Right renal pelvis (tissue), 4 donors: ENCODE measurements around the gene ANKRD33B. TPM values are rescaled to one million over a fixed set of nuclear protein-coding genes. Genes with fewer than 3 reads are reported as not detected.
"Not testable (repeated sequence)": the region's sequence is repeated elsewhere in the genome, so short reads cannot be mapped to it uniquely, and the experiment has no call there.

Experiments
- DNase-seq, 4 donors: peaks; one replicate each; pipeline ENCODE4 v3.0.0-alpha.2; 2013; ENCODE audit warnings: low read depth in 4 of 4, low spot score in 3 of 4, missing footprints in 1 of 4
- polyA plus RNA-seq, 4 donors: library from polyadenylated mRNA; unstranded; fragments of 120-200 nt; gene quantifications; one replicate each; pipeline ENCODE4 v1.2.1, GENCODE V29; 2013; ENCODE audit not compliant: insufficient read length in 4 of 4

ANKRD33B gene
- polyA plus RNA-seq, 4 donors: 1.4 to 1.9 (median 1.8) TPM

DNA sequence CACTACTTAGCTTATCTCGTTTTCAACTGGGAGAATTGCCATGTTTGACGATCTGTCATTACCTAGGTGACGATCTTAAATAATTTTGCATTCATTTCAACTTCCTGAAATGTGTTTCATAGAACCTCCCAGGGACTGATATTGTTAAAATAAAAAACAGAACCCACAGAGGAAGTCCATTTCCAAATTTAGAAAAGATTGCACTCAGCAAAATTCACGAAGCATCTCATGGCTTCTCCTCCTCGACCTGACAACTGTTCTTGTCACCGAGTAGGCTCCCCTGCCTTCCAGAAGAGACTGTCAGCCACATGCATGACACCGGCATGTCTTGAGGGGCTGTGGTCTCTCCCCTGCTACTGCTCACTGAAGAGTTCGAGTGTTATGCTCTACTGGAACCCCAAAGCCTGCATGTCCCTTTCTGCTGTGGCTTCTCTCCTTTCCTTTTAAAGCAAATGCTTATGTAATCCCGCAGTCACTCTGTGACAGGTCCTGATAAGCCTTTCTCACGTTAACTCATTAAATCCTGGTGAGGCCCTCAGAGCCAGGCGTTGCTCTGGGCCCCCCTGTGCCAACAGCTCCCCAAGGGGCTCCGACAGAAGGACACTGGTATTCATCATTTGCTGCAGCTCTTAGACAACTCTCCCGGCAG lies 26.8 kb upstream of the ANKRD33B start:
- no peak for DNase-seq

DNA sequence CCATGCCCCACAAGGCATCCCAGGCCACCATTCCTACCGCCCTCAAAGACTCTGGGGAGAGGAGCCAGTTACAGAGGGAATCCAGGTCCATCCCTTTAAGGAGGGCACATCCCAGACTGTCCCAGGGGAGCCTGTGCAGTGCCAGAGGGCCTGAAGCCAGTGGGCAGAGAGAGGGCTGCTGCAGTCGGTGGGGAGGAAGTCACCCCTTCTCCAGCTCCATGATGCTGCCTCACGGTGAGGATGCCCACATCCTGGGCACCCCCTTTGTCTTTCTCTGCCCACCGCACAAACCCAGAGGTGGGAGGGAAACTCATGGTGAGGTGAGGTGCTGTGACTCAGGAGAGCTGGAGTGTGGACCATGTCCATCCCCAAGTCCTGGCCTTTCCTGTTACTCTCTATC lies 26.2 kb upstream of the ANKRD33B start:
- no peak for DNase-seq

DNA sequence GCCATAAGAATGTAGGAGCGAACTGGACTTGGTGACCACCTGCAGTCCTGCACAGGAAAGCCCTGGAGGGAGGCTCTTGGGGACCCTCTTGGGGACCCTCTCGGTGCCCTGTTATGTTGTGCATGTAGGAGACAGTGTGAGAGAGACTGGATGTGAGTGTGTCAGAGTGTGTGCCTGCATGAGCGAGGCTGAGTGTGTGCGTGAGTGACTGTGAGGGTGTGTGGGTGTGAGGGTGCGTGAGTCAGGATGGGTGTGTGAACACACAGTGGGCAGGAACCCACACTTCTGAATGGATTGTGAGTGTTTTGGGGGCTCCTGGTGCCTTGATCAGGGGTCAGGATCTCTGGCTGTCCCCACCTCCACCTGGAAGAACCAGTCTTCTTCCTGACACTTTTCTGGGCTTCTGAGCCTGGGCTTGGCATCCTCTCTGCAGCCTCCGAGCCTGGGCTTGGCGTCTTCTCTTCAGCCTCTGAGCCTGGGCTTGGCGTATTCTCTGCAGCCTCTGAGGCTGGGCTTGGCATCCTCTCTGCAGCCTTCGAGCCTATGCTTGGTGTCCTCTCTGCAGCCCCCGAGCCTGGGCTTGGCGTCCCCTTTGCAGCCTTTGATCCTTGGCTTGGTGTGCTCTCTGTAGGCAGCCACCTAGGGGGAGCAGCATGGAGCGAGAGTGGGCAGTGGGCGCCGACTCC lies 25.6 kb upstream of the ANKRD33B start:
- DNase-seq: no peak

DNA sequence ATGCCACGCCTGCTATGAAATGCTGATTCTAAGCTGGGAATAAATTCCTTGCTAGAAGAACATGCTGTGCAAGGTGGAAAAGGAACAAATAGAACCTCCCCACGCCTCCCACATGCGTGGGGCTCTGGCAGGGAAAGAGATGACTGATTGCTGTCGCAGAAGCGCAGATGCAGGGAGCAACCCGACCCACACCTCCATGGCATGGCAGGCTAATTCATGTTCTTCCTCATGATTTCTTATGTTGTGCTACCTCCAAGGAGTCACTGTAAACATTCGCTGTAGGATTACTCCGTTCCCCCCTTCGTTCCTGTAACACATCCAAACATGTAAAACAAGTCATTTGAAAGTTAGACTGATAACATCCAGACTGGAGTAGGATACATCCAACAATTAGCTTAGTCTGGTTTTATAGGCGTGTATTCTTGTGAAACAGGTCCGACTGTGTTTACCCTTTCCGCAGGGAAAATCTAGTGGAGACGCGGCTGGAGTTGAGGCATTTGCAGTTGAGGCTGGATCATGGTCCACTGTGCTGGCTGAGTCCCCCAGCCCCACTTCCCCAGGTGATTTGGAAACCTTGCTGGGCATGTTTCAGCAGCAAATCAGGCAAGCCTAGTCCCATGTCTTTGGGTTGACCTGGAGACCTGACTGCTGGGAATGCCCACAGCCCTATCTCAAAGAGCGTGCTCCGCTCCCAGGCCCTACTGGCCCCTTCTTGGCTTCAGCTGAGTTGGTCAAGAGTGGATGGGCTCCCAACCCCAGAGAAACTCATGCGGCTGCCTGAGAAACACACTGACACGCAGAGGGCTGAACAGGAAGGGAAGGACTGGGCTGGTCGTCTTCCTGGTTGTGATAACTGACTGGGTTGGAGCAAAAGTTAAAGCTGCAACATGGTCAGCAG lies 24.8 kb upstream of the ANKRD33B start:
- DNase-seq: no peak

GRCh38 chr5:10539687-10539998 lies 24.2 kb upstream of the ANKRD33B start:
- no peak for DNase-seq

DNA sequence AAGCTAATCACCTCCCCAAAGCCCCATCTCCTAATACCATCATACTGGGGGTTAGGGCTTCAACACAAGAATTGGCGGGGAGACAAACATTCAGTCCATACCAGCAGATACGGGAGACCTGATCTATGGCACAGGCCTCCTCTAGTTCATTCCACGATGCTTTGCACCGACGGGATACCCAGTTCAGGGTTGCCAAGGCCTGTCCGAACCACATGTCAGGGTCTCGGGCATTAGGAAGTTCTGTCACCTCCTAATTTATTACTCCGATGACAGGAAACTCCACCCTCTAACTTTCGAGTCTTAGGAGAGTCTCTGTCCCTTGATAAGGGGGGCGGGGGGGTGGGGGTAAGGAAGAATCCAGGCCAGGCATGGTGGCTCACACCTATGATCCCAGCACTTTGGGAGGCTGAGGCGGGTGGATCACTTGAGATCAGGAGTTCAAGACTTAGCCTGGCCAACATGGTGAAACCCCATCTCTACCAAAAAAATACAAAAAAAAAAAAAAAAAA lies 23.8 kb upstream of the ANKRD33B start:
- DNase-seq: no peak

GRCh38 chr5:10540951-10541646 lies 22.8 kb upstream of the ANKRD33B start:
- no peak for DNase-seq

DNA sequence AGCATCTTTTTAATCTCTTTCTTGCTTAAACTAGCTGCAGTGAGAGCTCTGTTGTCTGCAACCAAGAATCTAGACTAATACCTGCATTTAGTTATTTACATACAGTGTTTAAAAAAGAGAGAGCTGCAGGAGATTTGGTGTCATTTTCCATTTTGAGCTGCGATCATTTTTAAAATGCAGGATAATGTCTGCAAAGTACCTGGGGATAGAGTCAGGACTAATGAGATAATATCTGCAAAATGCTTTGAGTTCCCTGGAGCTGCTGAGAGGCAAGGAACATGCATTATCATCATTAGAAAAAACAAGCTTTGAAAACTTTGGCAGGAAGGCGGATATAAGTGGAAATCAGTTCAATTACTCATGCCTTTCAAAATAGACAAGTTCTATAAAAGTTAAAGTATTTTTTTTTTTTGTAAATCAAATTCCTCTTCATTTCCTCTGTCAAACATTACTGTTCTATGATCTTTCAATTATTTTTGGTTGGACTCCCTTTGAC lies 21.8 kb upstream of the ANKRD33B start:
- DNase-seq: no peak

GRCh38 chr5:10543585-10544040 lies 20.3 kb upstream of the ANKRD33B start:
- DNase-seq: no peak

DNA sequence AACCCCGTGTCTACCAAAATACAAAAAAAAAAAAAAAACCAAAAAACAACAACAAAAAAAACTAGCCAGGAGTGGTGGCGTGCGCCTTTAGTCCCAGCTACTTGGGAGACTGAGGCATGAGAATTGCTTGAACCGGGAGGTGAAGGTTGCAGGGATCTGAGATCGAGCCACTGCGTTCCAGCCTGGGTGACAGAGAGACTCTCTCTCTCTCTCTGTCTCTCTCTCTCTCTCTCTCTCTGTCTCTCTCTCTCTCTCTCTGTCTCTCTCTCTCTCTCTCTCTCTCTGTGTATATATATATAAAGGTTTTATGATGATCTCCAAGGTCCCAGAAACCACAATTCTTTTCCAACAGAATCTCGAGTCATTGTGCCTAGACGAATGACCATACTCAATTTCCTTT lies 18.8 kb upstream of the ANKRD33B start:
- DNase-seq: no peak

DNA sequence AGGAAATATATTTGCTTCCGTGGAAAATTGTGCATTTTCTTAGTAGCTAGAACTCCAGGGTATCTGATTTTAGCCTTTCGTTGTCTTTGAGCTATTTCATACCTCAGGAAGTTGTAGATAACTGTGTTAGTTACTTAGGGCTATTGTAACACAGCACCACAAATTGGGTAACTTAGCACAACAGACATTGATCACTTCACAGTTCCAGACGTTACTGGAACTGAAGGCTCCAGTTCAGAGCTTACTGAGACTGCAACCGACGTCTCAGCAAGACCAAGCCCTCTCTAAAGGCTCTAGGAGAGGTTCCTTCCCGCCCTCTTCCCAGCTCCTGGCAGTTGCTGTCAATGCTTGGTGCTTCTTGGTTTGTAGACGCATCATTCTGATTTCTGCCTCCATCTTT lies 17.7 kb upstream of the ANKRD33B start:
- no peak for DNase-seq

DNA sequence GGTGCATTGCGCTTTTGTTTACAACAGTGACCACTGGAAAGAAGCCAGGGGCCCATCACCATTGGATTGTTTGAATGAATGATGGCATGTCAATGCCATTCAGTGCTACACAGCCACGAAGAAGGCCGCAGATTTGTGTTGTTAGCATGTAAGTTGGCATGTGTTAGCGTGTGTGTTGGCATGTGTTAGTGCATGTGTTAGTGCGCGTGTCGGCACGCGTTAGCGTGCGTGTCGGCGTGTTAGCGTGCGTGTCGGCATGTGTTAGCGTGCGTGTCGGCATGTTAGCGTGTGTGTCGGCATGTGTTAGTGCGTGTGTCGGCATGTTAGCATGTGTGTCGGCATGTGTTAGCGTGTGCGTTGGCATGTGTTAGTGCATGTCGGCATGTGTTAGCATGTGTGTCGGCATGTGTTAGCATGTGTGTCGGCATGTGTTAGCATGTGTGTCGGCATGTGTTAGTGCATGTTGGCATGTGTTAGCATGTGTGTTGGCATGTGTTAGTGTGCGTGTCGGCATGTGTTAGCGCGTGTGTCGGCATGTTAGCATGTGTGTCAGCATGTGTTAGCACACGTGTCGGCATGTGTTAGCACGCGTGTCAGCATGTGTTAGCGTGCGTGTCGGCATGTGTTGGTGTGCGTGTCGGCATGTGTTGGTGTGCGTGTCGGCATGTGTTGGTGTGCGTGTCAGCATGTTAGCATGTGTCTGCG lies 15.3 kb upstream of the ANKRD33B start:
- DNase-seq: no peak

DNA sequence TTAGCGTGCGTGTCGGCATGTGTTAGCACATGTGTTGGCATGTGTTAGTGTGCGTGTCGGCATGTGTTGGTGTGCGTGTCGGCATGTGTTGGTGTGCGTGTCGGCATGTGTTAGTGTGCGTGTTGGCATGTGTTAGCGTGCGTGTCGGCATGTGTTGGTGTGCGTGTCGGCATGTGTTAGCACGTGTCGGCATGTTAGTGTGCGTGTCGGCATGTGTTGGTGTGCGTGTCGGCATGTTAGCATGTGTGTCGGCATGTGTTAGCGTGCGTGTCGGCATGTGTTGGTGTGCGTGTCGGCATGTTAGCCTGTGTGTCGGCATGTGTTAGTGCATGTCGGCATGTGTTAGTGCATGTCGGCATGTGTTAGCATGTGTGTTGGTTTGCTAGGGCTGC lies 14.8 kb upstream of the ANKRD33B start:
- not testable (repeated sequence) for DNase-seq

DNA sequence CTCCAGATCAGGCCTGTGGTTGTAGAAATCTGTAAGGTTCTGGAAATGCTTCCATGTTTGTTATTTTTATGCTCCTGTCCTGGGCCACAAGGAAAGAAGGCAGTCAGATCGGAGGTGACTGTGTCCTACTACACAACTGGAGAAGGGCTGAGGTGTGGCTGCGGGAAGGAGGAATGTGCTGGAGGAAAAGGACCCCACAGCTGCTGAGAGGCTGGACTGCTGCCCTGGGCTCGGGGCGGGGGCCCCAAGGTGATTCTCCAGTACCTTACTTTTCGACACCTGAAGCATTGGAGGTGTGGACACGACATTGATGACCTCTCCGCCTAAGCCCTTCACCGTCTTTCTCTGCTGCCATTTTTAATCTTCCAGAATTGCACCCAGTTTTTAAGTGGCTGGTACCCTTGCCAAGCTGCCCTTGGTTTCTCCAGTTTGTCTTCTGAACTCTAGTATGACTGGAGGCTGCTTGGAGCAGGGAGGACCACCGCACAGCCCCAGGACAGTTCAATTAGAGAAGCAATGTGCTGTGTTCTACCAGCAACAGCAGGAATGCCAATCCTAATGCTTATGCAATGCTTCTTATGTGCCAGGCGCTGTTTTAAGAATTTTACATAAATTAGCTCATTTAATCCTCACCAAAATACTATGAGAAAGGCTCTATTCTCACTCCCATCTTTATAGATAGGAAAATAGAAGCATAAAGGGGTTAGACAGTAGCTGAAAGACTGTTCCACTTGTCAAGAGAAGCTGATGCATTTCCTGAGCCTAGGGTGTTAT lies 13.5 kb upstream of the ANKRD33B start:
- no peak for DNase-seq

GRCh38 chr5:10551782-10552138 lies 12.1 kb upstream of the ANKRD33B start:
- DNase-seq: no peak

GRCh38 chr5:10552183-10553143 lies 11.4 kb upstream of the ANKRD33B start:
- no peak for DNase-seq

- no peak for DNase-seq
These were observed 10.4 kb upstream of the ANKRD33B start for GRCh38 chr5:10553476-10553875.

DNA sequence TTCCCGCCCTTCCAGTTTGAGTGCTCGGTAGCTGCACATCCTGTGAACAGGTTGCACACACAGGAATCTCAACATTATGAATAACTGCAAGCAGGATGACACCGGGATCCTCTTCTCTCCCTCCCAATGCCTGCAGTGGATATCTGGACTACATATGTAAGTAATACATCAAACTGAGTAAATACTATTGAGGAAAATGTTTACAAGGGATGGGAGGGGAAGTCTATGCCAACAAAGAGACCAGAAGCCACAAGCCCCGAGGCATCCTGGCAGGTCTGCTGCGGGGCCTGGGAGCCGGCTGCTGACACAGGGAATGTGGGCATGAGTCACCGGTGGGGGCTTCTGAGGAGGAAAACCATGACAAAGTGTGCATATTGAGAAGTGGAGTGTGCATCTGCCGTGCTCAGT lies 8.6 kb upstream of the ANKRD33B start:
- DNase-seq: no peak
